ENCODE data around the gene EAF1.
"Not testable (repeated sequence)": the region's sequence is repeated elsewhere in the genome, so short reads cannot be mapped to it uniquely, and the experiment has no call there.

Gene EAF1

GRCh38 chr3:15427182-15427880 lies at the start of gene EAF1, which contains the start of gene METTL6:
Gene EAF1, plus strand, starts transcription at chr3:15427598. Its CDS starts 182 bp downstream, at chr3:15427780.
Gene METTL6, minus strand, starts transcription at chr3:15427544. Its CDS starts 1,033 bp downstream, at chr3:15426511.
- peak; percentile 30 to 92 (median 72) for DNase-seq

- DNase-seq, result peak; percentile 4 to 97 (median 87)
Observed at GRCh38 chr3:15377961-15378791, 49.2 kb upstream of the EAF1 start.

DNA sequence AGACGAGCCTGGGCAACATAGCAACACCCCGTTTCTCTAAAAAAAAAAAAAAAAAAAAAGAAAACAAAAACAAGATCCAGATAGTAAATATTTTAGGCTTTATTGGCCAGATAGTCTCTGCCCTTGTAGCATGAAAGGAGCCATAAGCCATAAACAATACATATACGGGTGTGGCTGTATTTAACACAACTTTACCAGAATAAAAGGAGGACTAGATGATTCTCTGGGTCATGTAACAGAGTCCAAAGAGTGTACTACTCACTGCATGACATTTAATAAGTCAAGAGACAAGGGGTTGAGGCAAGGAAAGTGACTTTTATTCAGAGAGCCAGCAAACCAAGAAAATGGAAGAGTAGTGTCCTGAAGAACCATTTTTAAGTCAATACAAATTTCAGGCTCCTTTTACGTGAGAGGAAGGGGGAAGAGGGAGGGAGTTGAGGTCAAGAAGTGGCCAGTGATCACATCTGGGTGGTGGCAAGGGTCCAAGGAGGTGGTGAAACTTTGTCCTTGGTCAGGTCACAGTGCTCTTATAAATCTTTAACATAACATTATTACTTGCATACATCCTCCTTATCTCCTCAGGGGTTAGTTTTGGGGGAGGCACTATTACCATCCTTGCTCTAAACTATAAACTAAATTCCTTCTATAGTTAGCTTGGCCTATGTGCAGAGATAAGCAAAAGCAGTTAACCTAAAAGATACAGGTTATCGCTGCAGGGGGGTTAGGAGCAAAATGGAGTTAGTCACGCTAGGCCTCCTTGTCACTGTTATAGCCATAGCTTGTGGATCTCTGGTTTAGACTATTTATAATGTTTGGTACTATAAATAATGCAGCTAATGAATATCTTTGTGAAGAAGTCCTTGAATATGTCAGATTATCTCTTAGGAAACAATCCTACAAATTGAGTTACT lies 46.2 kb upstream of the EAF1 start:
- no peak for DNase-seq

DNA sequence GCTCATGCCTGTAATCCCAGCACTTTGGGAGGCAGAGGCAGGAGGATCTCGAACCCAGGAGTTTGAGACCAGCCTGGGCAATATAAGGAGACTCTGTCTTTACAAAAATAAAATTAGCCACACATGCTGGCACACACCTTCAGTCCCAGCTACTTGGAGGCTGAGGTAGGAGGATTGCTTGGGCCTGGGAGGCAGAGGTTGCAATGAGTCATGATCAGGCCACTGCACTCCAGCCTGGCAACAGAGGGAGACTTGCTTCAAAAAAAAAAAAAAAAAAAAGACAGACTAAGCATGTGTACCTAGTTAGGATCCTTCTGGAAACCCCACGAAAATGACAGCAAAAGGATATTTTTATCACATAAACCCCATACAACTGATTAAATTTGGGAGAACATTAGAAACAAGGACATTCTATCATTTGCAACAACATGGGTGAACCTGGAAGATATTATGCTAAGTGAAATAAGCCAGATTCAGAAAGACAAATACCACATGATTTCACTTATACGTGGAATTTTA lies 44.9 kb upstream of the EAF1 start:
- no peak for DNase-seq

DNA sequence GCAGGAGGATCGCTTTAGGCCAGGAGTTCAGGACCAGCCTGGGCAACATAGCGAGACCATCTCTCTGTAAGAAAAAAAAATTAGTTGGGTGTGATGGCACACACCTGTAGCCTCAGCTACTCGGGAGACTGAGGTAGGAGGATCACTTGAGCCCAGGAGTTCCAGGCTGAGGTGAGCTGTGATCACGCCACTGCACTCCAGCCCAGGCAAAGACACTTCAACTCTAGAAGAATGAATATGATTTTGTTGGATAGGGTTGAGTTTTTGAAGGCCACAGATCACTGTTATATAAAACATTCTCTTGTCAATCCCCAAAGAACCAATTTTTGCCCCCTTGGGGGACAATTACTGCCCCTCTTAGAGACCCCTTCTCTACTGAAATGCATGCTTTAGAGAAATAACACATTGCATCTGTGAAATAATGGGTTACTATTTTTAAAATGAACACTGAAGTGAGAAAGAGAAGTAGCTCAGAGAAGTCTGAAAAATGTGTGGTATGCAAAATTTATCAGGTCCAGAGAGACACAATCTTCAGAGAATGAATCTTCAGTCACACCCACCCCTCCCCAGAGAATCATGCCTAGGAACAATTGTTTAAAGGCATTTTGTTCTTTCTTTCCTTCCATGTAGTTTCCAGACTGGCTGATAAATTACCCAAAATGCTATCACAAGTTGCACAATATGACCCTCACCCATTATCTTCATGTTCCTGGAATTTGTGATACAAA lies 42.7 kb upstream of the EAF1 start:
- no peak for DNase-seq

DNA sequence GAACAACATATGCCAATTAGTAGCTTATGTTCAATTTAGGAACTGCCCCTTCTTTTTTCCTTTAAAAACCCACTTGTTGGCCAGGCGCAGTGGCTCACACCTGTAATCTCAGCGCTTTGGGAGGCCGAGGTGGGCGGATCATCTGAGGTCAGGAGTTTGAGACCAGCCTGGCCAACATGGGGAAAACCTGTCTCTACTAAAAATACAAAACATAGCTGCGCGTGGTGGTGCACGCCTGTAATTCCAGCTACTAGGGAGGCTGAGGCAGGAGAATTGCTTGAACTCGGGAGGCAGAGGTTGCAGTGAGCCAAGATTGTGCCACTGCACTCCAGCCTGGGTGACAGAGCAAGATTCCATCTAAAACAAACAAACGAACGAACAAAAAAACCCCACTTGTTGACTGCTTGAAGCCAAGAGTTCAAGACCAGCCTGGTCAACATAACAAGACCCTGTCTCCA lies 42.1 kb upstream of the EAF1 start:
- DNase-seq, result not testable (repeated sequence)

DNA sequence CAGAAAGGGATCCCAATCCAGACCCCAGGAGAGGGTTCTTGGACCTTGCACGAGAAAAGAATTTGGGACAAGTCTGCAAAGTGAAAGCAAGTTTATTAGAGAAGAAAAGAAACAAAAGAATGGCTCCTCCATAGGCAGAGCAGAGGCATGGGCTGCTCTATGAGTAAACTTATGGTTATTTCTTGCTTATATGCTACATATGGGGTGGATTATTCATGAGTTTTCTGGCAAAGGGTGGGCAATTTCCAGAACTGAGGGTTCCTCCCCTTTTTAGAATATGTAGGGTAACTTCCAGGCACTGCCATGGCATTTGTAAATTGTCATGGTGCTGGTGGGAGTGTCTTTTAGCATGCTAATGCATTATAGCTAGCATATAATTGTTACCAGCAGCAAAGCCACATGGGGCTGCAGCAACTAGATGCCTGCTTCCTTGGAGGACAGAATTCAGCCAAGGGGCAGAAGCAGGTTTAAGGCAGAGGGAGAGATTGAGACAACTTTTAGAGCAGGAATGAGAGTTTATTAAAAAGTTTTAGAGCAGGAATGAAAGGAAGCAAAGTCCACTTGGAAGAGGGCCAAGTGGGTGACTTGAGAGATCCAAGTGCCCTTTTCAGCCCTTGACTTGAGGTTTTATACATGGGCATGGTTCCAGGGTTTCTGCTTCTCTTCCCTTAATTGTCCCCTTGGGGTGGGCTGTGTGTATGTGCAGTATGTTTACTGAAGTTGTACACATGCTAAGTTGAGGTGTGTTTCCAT lies 41.3 kb upstream of the EAF1 start:
- no peak for DNase-seq

GRCh38 chr3:15386654-15386955 lies 40.8 kb upstream of the EAF1 start:
- DNase-seq, result not testable (repeated sequence)

DNA sequence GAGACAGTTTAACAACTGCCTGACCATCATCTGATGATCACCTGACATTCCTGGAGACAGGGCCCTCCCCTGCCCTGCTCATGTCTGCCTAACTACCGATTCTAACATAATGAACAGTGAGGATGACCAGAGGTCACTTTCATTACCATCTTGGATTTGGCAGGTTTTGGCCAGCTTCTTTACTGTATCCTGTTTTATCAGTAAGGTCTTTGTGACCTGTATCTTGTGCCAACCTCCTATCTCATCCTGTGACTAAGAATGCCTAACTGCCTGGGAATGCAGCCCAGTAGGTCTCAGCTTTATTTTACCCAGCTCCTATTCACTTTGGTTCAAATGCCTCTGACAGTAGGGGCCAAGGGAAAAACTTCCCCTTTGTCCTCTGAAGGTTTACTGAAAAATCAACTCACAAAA lies 40.2 kb upstream of the EAF1 start:
- no peak for DNase-seq

DNA sequence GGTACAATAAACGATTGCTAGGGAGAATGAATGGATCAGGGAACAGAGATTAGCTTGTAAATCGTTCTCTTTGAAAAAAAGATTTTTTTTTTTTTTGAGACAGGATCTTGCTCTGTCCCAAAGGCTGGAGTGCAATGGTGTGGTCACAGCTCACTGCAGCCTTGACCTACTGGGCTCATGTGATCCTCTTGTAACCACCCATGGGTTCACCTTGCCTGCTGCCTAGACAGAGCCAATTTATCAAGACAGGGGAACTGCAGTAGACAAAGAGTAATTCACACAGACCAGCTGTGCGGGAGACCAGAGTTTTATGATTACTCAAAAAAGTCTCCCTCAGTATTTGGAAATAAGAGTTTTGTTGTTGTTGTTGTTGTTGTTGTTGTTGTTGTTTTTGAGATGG lies 39.7 kb upstream of the EAF1 start:
- DNase-seq, result no peak

- DNase-seq, result not testable (repeated sequence)
Observed at GRCh38 chr3:15388335-15388734, 39.1 kb upstream of the EAF1 start.

DNA sequence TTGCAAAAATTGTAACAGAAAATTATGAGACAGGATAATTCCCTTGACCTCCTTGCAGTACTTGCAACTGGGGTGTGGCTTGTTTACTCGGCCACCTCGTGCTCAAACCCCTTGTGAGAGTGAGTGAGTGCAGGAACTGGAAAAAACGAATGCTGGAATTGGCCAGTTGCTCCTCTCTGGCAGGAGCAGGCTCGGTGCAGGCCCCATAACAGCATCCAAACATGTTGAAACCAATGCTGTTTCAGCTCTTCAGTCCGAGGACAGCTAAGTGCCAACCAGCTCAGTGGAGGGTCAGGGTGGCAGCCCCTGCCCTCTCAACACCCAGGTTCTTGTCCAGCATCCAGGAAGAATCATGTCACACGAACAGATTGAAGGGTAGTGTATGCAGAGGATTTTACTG lies 36.9 kb upstream of the EAF1 start:
- no peak for DNase-seq

- peak in 1 of 58 donors; percentile 6 for DNase-seq
Observed at GRCh38 chr3:15391007-15391406, 36.4 kb upstream of the EAF1 start.

DNA sequence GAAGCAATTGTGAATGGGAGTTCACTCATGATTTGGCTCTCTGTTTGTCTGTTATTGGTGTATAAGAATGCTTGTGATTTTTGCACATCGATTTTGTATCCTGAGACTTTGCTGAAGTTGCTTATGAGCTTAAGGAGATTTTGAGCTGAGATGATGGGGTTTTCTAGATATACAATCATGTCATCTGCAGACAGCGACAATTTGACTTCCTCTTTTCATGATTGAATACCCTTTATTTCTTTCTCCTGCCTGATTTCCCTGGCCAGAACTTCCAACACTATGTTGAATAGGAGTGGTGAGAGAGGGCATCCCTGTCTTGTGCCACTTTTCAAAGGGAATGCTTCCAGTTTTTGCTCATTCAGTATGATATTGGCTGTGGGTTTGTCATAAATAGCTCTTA lies 34.1 kb upstream of the EAF1 start:
- DNase-seq, result not testable (repeated sequence)

DNA sequence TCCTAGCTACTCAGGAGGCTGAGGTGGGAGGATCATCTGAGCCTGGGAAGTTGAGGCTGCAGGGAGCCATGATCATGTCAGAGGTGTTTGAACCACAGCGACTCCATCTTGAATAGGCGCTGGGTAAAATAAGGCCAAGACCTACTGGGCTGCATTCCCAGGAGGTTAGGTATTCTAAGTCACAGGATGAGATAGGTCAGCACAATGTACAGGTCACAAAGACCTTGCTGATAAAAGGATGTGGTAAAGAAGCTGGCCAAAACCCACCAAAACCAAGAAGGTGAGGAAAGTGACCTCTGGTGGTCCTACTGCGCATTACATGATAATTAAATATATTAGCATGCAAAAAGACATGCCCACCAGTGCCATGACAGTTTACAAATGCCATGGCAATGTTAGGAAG lies 28.7 kb upstream of the EAF1 start:
- not testable (repeated sequence) for DNase-seq

GRCh38 chr3:15399970-15400369 lies 27.4 kb upstream of the EAF1 start:
- no peak for DNase-seq

DNA sequence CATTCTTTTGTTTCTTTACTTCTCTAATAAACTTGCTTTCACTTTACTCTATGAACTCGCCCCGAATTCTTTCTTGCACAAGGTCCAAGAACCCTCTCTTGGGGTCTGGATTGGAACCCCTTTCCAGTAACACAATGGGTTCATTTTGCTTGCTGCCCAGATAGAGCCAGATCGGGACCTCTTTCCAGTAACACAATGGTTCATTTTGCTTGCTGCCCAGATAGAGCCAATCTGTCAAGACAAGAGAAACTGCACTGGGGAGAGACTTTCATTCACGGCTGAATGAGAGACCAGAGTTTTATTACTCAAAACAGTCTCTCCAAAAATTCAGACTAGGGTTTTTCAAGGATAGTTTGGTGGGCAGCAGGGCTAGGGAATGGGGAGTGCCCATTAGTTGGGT lies 25.5 kb upstream of the EAF1 start:
- DNase-seq, result peak in 1 of 58 donors; percentile 2

- DNase-seq, result no peak
Observed at GRCh38 chr3:15403495-15403894, 23.9 kb upstream of the EAF1 start.

- no peak for DNase-seq
Observed at GRCh38 chr3:15403965-15404364, 23.4 kb upstream of the EAF1 start.

- DNase-seq, result no peak
Observed at GRCh38 chr3:15404767-15405166, 22.6 kb upstream of the EAF1 start.

All from anterior cingulate cortex (tissue), 58 donors.